Mucosa of descending colon (tissue), 3 donors: ENCODE measurements around the gene VPS11. TPM values are rescaled to one million over a fixed set of nuclear protein-coding genes. Genes with fewer than 3 reads are reported as not detected.
A peak's percentile ranks its signal among the peaks of the same experiment; 100 is the strongest.
"Not testable (repeated sequence)": the region's sequence is repeated elsewhere in the genome, so short reads cannot be mapped to it uniquely, and the experiment has no call there.

Experiments
- ATAC-seq: fragments of 200-7000 bp; cut with Tn5 transposase; one replicate; pipeline ENCODE4 v1.9.1; 2020; ENCODE audit warnings: mild to moderate bottlenecking, moderate library complexity
- DNase-seq, 3 donors: peaks; one replicate each; pipeline ENCODE4 v3.0.0-alpha.2; 2020
- H3K36me3 ChIP-seq: fragments of 200-600 bp; one replicate; pipeline ENCODE4 v1.8.0; 2021; ENCODE audit warnings: low read depth, mild to moderate bottlenecking
- H3K4me1 ChIP-seq: fragments of 200-600 bp; one replicate; pipeline ENCODE4 v1.8.0; 2021; ENCODE audit warnings: low read depth, mild to moderate bottlenecking
- H3K4me3 ChIP-seq: fragments of 200-600 bp; one replicate; pipeline ENCODE4 v1.8.0; 2021; ENCODE audit warnings: mild to moderate bottlenecking
- H3K9me3 ChIP-seq: fragments of 200-600 bp; one replicate; pipeline ENCODE4 v1.8.0; 2021; ENCODE audit warnings: mild to moderate bottlenecking
- intact Hi-C, 2 donors: fragments of 100-400 bp; cut with DNase I in 1 of 2; cut with micrococcal nuclease in 1 of 2; formaldehyde crosslinking; loops; one replicate each; pipeline versions ENCODE4 v1.11.0 to v1.11.1; 2022; cut with DNase I, micrococcal nuclease
- total RNA-seq, 3 donors: library from RNA; stranded (reverse); fragmentation: NEBNext Ultra II Directional in 2 of 3; extraction: Animal tissue kit (Norgen Biotek cat#: 25700) in 2 of 3; gene quantifications; one replicate each; pipeline versions ENCODE4 v1.2.1 to v1.2.4, GENCODE V29; 2021 to 2023
- TF ChIP-seq, protein P1 (sequence below): fragments of 200-600 bp; IDR thresholded peaks from one replicate; pipeline ENCODE4 v1.8.0; 2022; ENCODE audit warnings: antibody characterized with exemption, mild to moderate bottlenecking
- donor health status: DM: no; HTN: no; CAD: no; lungs with moderate emphysema.
- donor health status: DM: no; HTN: no; CAD: no.
- donor health status: DM: no; HTN: yes; CAD: no.

The VPS11 gene
- total RNA-seq, 3 donors from 2014 or later, result 26.1 to 34.8 (median 29.1) TPM

DNA sequence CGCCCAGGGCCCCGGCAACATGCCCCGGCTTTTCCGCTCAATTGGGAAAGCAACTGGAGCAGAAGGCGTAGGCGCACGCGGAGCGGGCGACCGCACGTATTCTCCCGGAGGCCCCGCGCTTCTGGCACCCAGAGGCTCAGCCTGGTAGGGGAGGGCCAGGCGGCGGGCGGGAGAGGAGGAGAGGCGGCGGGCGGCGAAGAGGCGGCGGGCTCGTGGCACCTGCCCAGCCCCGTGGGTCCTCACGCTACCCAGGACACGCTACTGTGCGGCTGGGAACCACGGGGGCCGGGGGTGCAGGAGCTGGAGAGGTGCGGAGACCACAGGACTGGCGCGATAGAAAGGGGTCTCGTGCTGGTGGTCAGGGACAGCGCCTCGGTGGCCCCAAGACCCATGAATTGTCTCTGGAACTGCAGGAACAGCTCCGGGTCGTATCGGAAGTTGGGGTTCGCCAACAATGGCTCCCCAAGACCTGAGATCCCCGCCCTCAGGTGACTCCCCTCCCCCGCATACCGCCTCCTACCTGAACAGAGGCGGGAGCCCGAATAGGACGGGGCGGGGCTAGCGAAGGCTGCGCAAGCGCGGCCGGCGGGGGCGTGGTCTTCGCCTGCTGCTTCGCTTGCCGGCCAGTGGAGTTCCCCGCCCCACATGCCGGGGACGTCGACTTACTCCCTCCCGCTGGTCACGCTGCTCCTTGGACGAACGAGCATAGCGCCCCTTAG is 37.1 kb upstream of the VPS11 start, which contains the start of gene SLC37A4:
Gene SLC37A4, minus strand, starts transcription at position 549 of the 719 bp plus-strand sequence.
- TF ChIP-seq, protein P1, sequence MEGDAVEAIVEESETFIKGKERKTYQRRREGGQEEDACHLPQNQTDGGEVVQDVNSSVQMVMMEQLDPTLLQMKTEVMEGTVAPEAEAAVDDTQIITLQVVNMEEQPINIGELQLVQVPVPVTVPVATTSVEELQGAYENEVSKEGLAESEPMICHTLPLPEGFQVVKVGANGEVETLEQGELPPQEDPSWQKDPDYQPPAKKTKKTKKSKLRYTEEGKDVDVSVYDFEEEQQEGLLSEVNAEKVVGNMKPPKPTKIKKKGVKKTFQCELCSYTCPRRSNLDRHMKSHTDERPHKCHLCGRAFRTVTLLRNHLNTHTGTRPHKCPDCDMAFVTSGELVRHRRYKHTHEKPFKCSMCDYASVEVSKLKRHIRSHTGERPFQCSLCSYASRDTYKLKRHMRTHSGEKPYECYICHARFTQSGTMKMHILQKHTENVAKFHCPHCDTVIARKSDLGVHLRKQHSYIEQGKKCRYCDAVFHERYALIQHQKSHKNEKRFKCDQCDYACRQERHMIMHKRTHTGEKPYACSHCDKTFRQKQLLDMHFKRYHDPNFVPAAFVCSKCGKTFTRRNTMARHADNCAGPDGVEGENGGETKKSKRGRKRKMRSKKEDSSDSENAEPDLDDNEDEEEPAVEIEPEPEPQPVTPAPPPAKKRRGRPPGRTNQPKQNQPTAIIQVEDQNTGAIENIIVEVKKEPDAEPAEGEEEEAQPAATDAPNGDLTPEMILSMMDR, result peak; percentile 88
- peak; percentile 99 to 100 (median 100) for DNase-seq
- ATAC-seq, result peak; percentile 93
- Histone ChIP-seq H3K4me1 (peaks cover 38% of the 10 kb centered on the region), H3K36me3 (no peaks in the 10 kb centered on the region), H3K9me3 (no peaks in the 10 kb centered on the region), H3K4me3 (peak within 1 kb of the TSS; percentile 51)
- intact Hi-C loops, result no loop called here

DNA sequence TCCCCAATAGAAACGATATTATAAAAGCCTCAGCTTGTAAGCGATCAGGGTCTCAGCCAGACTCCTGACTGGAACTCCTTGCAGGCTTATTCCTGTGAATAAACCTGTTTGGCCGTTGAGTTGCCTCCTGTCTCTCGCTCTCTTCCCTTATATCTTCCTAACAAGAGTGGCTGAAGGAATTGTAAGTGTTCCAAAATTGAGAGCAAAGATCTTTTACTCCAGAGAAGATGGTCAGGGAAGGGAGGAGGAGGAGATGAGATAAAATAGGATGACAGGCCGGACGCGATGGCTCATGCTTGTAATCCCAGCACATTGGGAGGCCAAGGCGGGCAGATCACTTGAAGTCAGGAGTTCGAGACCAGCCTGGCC is 35.7 kb upstream of the VPS11 start:
- intact Hi-C loops, result no loop called here
- Histone ChIP-seq H3K36me3 (no peaks in the 10 kb centered on the region), H3K4me1 (peaks cover 35% of the 10 kb centered on the region), H3K9me3 (no peaks in the 10 kb centered on the region), H3K4me3 (no peak overlapping the region)
- DNase-seq (no peak), ATAC-seq (no peak)
- TF ChIP-seq, protein P1, result no peak

DNA sequence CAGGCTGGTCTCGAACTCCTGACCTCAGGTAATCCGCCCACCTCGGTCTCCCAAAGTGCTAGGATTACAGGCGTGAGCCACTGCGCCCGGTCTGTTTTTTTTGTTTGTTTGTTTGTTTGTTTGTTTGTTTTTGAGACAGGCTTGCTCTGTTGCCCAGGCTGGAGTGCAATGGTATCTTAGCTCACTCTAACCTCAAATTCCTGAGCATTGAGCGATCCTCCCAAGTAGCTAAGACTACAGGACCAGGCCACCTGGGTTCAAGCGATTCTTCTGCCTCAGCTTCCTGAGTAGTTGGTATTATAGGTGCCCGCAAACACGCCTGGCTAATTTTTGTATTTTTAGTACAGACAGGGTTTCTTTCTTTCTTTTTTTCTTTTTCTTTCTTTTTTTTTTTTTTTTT is 34.2 kb upstream of the VPS11 start:
- ATAC-seq, H3K36me3 ChIP-seq, H3K9me3 ChIP-seq, DNase-seq, H3K4me3 ChIP-seq, intact Hi-C loops: not testable (repeated sequence)
- peaks cover 20% of the 10 kb centered on the region for H3K4me1 ChIP-seq

DNA sequence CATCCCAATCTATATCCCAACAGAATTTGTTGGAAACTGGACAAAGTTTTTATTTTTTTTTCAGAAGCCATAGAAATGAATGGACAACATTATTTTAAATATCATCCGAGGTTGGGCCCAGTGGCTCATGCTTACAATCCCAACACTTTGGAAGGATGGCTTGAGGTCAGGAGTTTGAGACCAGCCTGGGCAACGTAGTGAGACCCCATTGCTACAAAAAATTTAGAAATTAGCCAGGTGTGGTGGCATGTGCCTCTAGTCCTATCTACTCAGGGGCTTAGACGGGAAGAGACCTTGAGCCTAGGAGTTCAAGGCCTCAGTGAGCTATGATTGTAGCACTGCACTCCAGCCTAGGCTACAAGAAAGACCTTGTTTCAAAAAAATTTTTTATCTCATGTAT is 32.8 kb upstream of the VPS11 start:
- TF ChIP-seq, protein P1, result no peak
- Histone ChIP-seq H3K9me3 (no peaks in the 10 kb centered on the region), H3K36me3 (no peaks in the 10 kb centered on the region), H3K4me1 (peaks cover 8% of the 10 kb centered on the region), H3K4me3 (no peak overlapping the region)
- intact Hi-C loops, result no loop called here
- DNase-seq, result no peak
- ATAC-seq, result no peak

DNA sequence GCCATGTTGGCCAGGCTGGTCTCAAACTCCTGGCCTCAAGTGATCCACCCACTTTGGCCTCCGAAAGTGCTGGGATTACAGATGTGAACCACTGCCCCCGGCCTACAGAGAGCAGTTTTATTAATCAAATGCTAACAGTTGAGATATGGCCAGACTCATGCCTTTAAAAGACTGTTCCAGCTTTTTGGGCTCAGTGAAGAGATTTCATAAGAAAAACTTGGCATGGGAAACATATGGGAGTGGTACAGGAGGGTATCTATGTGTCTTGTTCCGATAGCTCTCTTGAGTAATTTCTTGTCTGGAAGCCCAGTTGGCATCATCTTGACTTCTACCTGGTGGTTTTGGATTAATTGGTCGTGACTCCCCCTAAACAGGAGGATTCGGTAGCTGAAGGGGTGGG is 28.7 kb upstream of the VPS11 start:
- Histone ChIP-seq H3K4me1 (no peaks in the 10 kb centered on the region), H3K4me3 (no peak overlapping the region), H3K9me3 (no peaks in the 10 kb centered on the region), H3K36me3 (no peaks in the 10 kb centered on the region)
- intact Hi-C loops, result no loop called here
- ATAC-seq, result no peak
- TF ChIP-seq, protein P1, result no peak
- no peak for DNase-seq

DNA sequence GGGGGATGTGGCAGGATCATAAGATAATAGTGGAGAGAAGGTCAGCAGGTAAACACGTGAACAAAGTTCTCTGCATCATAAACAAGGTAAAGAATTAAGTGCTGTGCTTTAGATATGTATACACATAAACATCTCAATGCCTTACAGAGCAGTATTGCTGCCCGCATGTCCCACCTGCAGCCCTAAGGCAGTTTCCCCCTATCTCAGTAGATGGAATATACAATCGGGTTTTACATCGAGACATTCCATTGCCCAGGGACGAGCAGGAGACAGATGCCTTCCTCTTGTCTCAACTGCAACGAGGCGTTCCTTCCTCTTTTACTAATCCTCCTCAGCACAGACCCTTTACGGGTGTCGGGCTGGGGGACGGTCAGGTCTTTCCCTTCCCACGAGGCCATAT is 28.1 kb upstream of the VPS11 start:
- H3K36me3 ChIP-seq, H3K9me3 ChIP-seq, H3K4me3 ChIP-seq, H3K4me1 ChIP-seq, DNase-seq, intact Hi-C loops, ATAC-seq: not testable (repeated sequence)
